Ishikawa (cell line): ENCODE results near the gene SUPT20HL1.

ENCODE experiments used
- CEBPB ChIP-seq: IDR thresholded peaks from 2 replicates; pipeline ENCODE4 v1.6.1; 2012
- CREB1 ChIP-seq: IDR thresholded peaks from 2 replicates; pipeline ENCODE4 v1.6.1; 2012; ENCODE audit warnings: low read depth
- EGR1 ChIP-seq: IDR thresholded peaks from 2 replicates; pipeline ENCODE4 v1.6.1; 2012
- EP300 ChIP-seq: IDR thresholded peaks from 2 replicates; pipeline ENCODE4 v1.6.1; 2012; ENCODE audit warnings: borderline replicate concordance
- FOXM1 ChIP-seq: IDR thresholded peaks from 2 replicates; pipeline ENCODE4 v1.6.1; 2012; ENCODE audit warnings: low read depth, borderline replicate concordance
- NFIC ChIP-seq: IDR thresholded peaks from 2 replicates; pipeline ENCODE4 v1.6.1; 2012
- RAD21 ChIP-seq: IDR thresholded peaks from 2 replicates; pipeline ENCODE4 v1.6.1; 2012; ENCODE audit warnings: low read depth
- TAF1 ChIP-seq: IDR thresholded peaks from 2 replicates; pipeline ENCODE4 v1.6.1; 2012; ENCODE audit warnings: low read depth, mild to moderate bottlenecking
- TCF12 ChIP-seq: IDR thresholded peaks from 2 replicates; pipeline ENCODE4 v1.6.1; 2012; ENCODE audit warnings: low read depth
- TEAD4 ChIP-seq: IDR thresholded peaks from 2 replicates; pipeline ENCODE4 v1.6.1; 2012
- YY1 ChIP-seq: IDR thresholded peaks from 2 replicates; pipeline ENCODE4 v1.6.1; 2012; ENCODE audit warnings: low read depth
- ZBTB7A ChIP-seq: IDR thresholded peaks from 2 replicates; pipeline ENCODE4 v1.6.1; 2012; ENCODE audit warnings: low read depth
- TF ChIP-seq, protein P1 (sequence below): IDR thresholded peaks from 2 replicates; pipeline ENCODE4 v1.6.1; 2012; ENCODE audit warnings: low read depth, mild to moderate bottlenecking
- TF ChIP-seq, protein P2 (sequence below): IDR thresholded peaks from 2 replicates; pipeline ENCODE4 v1.6.1; 2012
- TF ChIP-seq, protein P3 (sequence below): IDR thresholded peaks from 2 replicates; pipeline ENCODE4 v1.6.1; 2012

The SUPT20HL1 gene

DNA sequence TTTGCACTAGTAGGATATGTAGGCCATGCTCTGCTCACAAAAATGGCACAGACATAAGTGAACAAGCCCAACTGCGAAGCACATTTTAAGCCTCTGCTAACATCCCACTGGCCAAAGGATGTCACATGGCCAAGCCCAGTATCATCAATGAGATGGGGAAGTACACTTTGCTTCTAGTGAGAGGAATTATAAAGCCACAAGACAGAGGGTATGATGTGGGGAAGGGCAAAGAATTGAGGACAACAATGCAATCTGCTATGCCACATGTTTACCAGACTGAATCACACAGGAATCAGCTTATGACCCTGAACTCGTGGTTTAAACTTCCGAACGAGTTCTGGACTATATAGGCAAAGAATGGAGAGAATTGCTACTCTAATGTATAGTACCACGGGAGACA is 39.1 kb downstream of the SUPT20HL1 start:
- TF ChIP-seq, protein P1, sequence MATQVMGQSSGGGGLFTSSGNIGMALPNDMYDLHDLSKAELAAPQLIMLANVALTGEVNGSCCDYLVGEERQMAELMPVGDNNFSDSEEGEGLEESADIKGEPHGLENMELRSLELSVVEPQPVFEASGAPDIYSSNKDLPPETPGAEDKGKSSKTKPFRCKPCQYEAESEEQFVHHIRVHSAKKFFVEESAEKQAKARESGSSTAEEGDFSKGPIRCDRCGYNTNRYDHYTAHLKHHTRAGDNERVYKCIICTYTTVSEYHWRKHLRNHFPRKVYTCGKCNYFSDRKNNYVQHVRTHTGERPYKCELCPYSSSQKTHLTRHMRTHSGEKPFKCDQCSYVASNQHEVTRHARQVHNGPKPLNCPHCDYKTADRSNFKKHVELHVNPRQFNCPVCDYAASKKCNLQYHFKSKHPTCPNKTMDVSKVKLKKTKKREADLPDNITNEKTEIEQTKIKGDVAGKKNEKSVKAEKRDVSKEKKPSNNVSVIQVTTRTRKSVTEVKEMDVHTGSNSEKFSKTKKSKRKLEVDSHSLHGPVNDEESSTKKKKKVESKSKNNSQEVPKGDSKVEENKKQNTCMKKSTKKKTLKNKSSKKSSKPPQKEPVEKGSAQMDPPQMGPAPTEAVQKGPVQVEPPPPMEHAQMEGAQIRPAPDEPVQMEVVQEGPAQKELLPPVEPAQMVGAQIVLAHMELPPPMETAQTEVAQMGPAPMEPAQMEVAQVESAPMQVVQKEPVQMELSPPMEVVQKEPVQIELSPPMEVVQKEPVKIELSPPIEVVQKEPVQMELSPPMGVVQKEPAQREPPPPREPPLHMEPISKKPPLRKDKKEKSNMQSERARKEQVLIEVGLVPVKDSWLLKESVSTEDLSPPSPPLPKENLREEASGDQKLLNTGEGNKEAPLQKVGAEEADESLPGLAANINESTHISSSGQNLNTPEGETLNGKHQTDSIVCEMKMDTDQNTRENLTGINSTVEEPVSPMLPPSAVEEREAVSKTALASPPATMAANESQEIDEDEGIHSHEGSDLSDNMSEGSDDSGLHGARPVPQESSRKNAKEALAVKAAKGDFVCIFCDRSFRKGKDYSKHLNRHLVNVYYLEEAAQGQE = no peak
- TF ChIP-seq CEBPB (no peak), EGR1 (no peak), TEAD4 (no peak), TCF12 (no peak), CREB1 (no peak), RAD21 (no peak), FOXM1 (no peak), NFIC (no peak), TAF1 (no peak), ZBTB7A (no peak), YY1 (no peak), EP300 (no peak)
- TF ChIP-seq, protein P2, sequence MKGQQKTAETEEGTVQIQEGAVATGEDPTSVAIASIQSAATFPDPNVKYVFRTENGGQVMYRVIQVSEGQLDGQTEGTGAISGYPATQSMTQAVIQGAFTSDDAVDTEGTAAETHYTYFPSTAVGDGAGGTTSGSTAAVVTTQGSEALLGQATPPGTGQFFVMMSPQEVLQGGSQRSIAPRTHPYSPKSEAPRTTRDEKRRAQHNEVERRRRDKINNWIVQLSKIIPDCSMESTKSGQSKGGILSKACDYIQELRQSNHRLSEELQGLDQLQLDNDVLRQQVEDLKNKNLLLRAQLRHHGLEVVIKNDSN = no peak
- TF ChIP-seq, protein P3, sequence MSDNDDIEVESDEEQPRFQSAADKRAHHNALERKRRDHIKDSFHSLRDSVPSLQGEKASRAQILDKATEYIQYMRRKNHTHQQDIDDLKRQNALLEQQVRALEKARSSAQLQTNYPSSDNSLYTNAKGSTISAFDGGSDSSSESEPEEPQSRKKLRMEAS = no peak

DNA sequence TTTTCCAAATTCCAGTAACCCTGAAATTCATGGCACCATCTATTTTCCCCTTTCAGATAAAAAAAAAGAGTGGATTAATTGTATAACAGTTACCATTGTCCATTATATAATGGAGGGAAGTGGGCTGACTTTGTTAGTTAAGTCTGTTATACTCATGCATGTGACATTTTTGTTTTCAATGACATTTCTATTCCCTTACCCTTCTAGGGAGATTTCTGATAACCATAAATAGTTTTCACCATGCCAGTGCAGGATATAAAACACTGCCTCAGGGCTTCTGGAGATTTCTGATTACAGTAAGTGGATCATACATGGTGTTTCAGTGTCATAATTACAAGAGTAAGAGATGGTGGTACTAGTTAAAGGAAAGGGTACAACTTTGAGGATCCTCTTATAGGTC is 45.5 kb downstream of the SUPT20HL1 start:
- TF ChIP-seq EGR1 = no peak
- TF ChIP-seq, protein P1 = no peak
- TF ChIP-seq EP300 = no peak
- no peak for TF ChIP-seq NFIC
- TF ChIP-seq ZBTB7A = no peak
